ENCODE results near the gene ERCC6.

ERCC6 gene

DNA sequence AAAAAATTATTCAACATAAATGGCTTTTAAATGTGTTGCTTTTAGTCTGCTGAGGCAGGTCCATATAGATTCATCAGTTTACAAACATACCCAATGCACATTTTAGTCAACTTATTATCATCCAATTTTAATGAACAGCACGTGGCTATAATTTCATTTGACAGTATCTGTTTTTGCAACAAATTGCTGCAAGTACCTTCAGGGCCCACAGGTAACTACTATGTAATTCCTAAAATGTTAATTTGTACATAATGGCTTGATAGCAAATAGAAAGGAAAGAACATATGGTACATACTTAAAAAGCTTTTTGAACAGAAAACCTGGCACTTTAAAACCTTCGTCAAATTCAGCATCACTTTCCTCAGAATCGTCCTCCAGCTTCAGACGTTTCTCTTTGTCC is 33.3 kb downstream of the ERCC6 start:
- Histone ChIP-seq H3K36me3 (ENCODE audit: control insufficient read depth in 1 of 2, insufficient read depth in 2 of 2, low read length in 2 of 2) (peaks cover 0 to 5% of the 10 kb centered on the region in 2 donors), H3K9me3 (ENCODE audit: control insufficient read depth in 1 of 2, low read length in 2 of 2) (no peaks in the 10 kb centered on the region), H3K27ac (ENCODE audit: low read length) (no peak overlapping the region), H3K4me1 (ENCODE audit: control insufficient read depth in 1 of 2, insufficient read depth in 2 of 2, low read length in 2 of 2) (peaks cover 5 to 9% of the 10 kb centered on the region in 2 donors), H3K4me3 (ENCODE audit: low read depth in 1 of 2, low read length in 2 of 2) (no peak overlapping the region), H3K27me3 (ENCODE audit: low read depth, low read length) (no peaks in the 10 kb centered on the region)

DNA sequence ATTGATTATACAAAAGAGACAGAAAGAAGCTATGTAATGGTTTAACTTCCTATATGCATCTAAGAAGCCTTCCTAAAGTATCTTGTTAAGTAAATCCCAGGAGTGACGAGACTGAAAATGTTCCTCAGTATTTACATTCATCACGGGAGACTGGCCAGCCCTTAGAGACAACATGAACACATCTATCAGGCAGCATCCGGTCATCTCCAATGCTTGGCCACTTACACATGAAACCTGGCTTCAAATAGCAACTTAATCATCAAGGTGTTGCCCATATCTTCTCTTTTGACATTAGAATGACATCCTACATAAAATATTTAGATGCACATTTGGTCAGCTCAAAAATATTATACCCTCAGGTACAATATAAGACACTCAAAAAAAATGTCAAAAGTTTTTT is 33.8 kb downstream of the ERCC6 start:
- Histone ChIP-seq H3K27ac (ENCODE audit: low read length) (no peak overlapping the region), H3K36me3 (ENCODE audit: control insufficient read depth in 1 of 2, insufficient read depth in 2 of 2, low read length in 2 of 2) (peaks cover 0 to 5% of the 10 kb centered on the region in 2 donors), H3K4me3 (ENCODE audit: low read depth in 1 of 2, low read length in 2 of 2) (no peak overlapping the region), H3K4me1 (ENCODE audit: control insufficient read depth in 1 of 2, insufficient read depth in 2 of 2, low read length in 2 of 2) (peaks cover 5 to 9% of the 10 kb centered on the region in 2 donors), H3K27me3 (ENCODE audit: low read depth, low read length) (no peaks in the 10 kb centered on the region), H3K9me3 (ENCODE audit: control insufficient read depth in 1 of 2, low read length in 2 of 2) (no peaks in the 10 kb centered on the region)

DNA sequence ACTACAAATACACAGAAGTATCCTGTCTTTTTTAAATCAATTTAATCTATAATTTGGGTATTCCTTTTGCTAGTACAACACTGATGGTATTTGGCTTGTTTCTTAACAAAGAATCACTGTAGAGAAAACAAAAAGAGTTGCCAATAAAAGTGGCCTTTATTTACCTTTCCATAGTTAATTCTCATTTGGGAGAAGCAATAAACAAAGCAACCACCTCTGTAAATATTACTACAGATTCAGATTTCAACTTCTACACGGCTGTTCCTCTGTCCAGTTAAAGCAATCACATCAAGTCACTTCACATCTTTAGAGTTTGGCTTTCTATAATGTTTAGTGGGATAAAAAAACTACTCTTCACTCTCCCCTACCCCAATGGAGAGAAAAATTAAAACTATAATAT is 34.4 kb downstream of the ERCC6 start:
- peaks cover 0 to 5% of the 10 kb centered on the region in 2 donors for H3K36me3 ChIP-seq (ENCODE audit: control insufficient read depth in 1 of 2, insufficient read depth in 2 of 2, low read length in 2 of 2)
- peaks cover 5 to 9% of the 10 kb centered on the region in 2 donors for H3K4me1 ChIP-seq (ENCODE audit: control insufficient read depth in 1 of 2, insufficient read depth in 2 of 2, low read length in 2 of 2)
- H3K27ac ChIP-seq (ENCODE audit: low read length), result no peak overlapping the region
- H3K9me3 ChIP-seq (ENCODE audit: control insufficient read depth in 1 of 2, low read length in 2 of 2), result no peaks in the 10 kb centered on the region
- H3K27me3 ChIP-seq (ENCODE audit: low read depth, low read length), result no peaks in the 10 kb centered on the region
- no peak overlapping the region for H3K4me3 ChIP-seq (ENCODE audit: low read depth in 1 of 2, low read length in 2 of 2)

DNA sequence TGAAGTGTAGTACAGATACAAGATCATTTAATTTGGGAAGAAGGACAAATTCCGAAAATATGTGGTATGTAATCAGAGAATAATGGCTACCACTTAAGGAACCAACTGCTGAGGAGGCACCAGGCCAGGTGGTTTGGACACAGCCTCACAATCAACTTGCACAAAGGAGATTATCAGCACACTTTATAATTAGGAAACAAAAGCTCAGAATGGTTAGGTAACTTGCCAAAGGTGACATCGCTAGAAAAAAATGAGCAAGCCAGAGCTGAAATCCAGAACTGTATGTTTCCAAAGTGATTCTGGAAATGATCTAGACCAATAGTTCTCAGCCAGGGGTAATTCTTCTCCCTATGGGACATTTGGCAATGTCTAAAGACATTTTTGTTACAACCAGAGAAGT is 36.6 kb downstream of the ERCC6 start:
- no peak overlapping the region for H3K4me3 ChIP-seq (ENCODE audit: low read depth in 1 of 2, low read length in 2 of 2)
- no peaks in the 10 kb centered on the region for H3K9me3 ChIP-seq (ENCODE audit: control insufficient read depth in 1 of 2, low read length in 2 of 2)
- H3K27me3 ChIP-seq (ENCODE audit: low read depth, low read length), result no peaks in the 10 kb centered on the region
- H3K4me1 ChIP-seq (ENCODE audit: control insufficient read depth in 1 of 2, insufficient read depth in 2 of 2, low read length in 2 of 2), result no peaks in the 10 kb centered on the region
- no peak overlapping the region for H3K27ac ChIP-seq (ENCODE audit: low read length)
- H3K36me3 ChIP-seq (ENCODE audit: control insufficient read depth in 1 of 2, insufficient read depth in 2 of 2, low read length in 2 of 2), result peaks cover 0 to 16% of the 10 kb centered on the region in 2 donors

DNA sequence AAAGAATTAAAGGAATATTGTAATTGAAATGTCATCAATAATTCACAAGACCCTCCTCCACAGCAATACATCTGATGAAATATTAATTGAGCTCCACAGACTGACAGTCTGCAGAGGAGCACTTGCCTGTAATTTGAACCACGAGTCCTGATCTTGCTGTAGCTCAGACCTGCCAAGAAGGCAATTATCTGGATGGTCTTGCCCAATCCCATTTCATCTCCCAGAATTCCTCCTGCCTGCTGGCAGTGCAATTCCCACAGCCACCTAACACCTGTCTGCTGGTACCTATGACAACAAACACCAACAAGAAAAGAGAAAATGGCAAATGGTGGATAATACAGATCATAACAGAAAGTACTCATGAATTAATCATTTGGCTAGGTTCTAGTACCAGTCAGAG is 38.5 kb downstream of the ERCC6 start:
- peaks cover 0 to 11% of the 10 kb centered on the region in 2 donors for H3K36me3 ChIP-seq (ENCODE audit: control insufficient read depth in 1 of 2, insufficient read depth in 2 of 2, low read length in 2 of 2)
- H3K4me1 ChIP-seq (ENCODE audit: control insufficient read depth in 1 of 2, insufficient read depth in 2 of 2, low read length in 2 of 2), result no peaks in the 10 kb centered on the region

DNA sequence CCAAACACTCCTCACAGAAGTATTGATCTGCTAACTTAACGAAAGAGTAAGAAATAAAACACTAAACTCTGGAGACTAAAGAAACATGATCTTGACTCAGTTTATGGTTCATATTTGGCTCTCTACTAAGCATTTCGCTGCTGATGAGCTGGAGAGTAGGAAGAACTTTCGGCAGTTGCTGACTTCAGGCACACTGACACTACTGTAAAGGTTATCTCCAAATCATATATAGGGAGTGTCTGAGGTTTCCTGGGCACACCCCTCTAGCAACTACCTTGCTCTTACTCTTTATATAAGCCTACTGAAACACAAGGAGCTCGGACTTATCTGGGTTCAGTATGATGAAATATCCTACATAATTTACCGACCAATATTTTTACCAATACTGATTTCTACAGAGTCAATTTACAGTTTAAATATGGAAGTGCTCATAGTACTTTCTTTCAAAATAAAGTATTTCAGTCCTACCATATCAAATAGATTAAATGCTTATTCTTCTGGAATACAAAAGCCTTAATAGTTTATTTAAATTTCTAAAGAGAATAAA is 39.5 kb downstream of the ERCC6 start:
- H3K4me1 ChIP-seq (ENCODE audit: control insufficient read depth in 1 of 2, insufficient read depth in 2 of 2, low read length in 2 of 2), result no peaks in the 10 kb centered on the region
- H3K9me3 ChIP-seq (ENCODE audit: control insufficient read depth in 1 of 2, low read length in 2 of 2), result no peaks in the 10 kb centered on the region
- no peaks in the 10 kb centered on the region for H3K27me3 ChIP-seq (ENCODE audit: low read depth, low read length)
- no peak overlapping the region for H3K27ac ChIP-seq (ENCODE audit: low read length)
- no peak overlapping the region for H3K4me3 ChIP-seq (ENCODE audit: low read depth in 1 of 2, low read length in 2 of 2)
- peaks cover 0 to 11% of the 10 kb centered on the region in 2 donors for H3K36me3 ChIP-seq (ENCODE audit: control insufficient read depth in 1 of 2, insufficient read depth in 2 of 2, low read length in 2 of 2)

More for the DNA sequence above, 38.5 kb downstream of the ERCC6 start:
- no peaks in the 10 kb centered on the region for H3K27me3 ChIP-seq (ENCODE audit: low read depth, low read length)
- no peaks in the 10 kb centered on the region for H3K9me3 ChIP-seq (ENCODE audit: control insufficient read depth in 1 of 2, low read length in 2 of 2)
- no peak overlapping the region for H3K4me3 ChIP-seq (ENCODE audit: low read depth in 1 of 2, low read length in 2 of 2)
- H3K27ac ChIP-seq (ENCODE audit: low read length), result no peak overlapping the region

DNA sequence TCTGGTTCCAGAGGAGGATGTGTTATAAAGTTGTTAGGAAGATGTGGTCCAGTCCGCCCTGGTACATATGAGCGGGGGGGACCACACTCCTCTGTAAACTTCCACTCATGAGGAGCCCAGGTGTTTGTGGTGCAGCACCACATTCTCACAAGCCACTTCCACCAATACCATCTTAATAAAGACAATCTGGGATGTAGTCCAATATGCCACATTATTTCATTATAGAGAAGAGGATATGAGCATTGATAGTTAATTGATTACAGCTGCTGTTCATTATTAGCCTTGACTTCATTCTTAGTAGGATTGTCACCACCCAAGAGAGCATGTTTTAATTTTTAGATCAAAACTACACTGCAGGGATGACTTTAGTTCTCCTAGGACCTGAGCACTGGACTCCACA is 40.5 kb downstream of the ERCC6 start:
- Histone ChIP-seq H3K9me3 (ENCODE audit: control insufficient read depth in 1 of 2, low read length in 2 of 2) (no peaks in the 10 kb centered on the region), H3K27ac (ENCODE audit: low read length) (no peak overlapping the region)

DNA sequence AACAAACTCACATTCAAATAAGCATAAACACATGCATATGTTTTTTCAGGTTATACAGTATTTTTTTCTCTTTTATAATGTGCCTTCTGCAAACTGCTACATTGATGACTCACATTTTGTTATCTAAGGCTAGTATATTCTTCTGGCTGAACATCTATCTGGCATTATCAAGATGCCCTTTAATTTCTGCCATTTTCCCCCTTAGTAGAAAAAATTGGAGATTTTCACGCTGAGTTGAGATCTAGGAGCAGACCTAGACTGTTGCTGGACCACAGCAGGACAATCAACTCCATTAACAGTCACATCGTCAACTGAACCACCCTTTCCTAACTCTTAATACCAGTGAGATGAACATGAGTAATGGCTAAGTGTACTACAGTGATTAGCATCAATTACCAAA is 41.6 kb downstream of the ERCC6 start:
- no peak overlapping the region for H3K4me3 ChIP-seq (ENCODE audit: low read depth in 1 of 2, low read length in 2 of 2)
- no peaks in the 10 kb centered on the region for H3K4me1 ChIP-seq (ENCODE audit: control insufficient read depth in 1 of 2, insufficient read depth in 2 of 2, low read length in 2 of 2)
- no peaks in the 10 kb centered on the region for H3K27me3 ChIP-seq (ENCODE audit: low read depth, low read length)
- H3K36me3 ChIP-seq (ENCODE audit: control insufficient read depth in 1 of 2, insufficient read depth in 2 of 2, low read length in 2 of 2), result peaks cover 0 to 11% of the 10 kb centered on the region in 2 donors
- H3K27ac ChIP-seq (ENCODE audit: low read length), result no peak overlapping the region
- no peaks in the 10 kb centered on the region for H3K9me3 ChIP-seq (ENCODE audit: control insufficient read depth in 1 of 2, low read length in 2 of 2)

More for the DNA sequence above, 40.5 kb downstream of the ERCC6 start:
- no peak overlapping the region for H3K4me3 ChIP-seq (ENCODE audit: low read depth in 1 of 2, low read length in 2 of 2)
- H3K36me3 ChIP-seq (ENCODE audit: control insufficient read depth in 1 of 2, insufficient read depth in 2 of 2, low read length in 2 of 2), result peaks cover 0 to 11% of the 10 kb centered on the region in 2 donors
- H3K4me1 ChIP-seq (ENCODE audit: control insufficient read depth in 1 of 2, insufficient read depth in 2 of 2, low read length in 2 of 2), result no peaks in the 10 kb centered on the region
- no peaks in the 10 kb centered on the region for H3K27me3 ChIP-seq (ENCODE audit: low read depth, low read length)

DNA sequence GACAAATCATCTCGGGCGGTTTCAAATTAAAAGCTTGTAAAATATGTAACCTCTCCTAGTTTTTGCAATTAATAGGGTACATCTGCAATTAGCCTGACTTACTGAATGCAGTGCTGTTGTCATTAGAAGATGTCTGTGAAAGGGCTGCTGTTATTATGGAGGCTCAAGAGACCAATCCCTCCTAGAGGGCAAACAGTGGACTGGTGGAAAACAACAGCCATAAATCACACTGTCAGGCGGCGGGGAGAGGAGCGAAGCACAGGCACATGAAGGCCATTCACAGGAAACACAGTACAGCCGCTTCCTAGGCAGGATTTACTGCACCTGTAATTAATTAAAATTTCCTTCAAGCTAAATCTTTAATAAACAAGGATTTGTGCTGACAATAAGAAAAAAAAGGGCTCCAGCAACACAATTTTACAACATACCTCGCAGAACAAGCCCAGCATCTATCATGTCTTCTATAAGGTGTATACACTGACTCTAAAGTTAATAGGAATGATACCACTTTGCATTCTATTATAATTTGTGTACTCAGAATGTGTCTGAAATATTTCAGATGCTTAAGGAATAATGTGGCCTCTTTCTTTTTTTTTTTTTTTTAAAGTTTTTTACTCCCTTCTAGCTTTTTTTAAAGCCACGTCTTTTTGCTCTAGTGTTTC is 50.7 kb downstream of the ERCC6 start:
- peaks cover 2 to 11% of the 10 kb centered on the region in 2 donors for H3K36me3 ChIP-seq (ENCODE audit: control insufficient read depth in 1 of 2, insufficient read depth in 2 of 2, low read length in 2 of 2)
- H3K4me1 ChIP-seq (ENCODE audit: control insufficient read depth in 1 of 2, insufficient read depth in 2 of 2, low read length in 2 of 2), result no peaks in the 10 kb centered on the region
- no peaks in the 10 kb centered on the region for H3K27me3 ChIP-seq (ENCODE audit: low read depth, low read length)
- no peak overlapping the region for H3K27ac ChIP-seq (ENCODE audit: low read length)
- no peak overlapping the region for H3K4me3 ChIP-seq (ENCODE audit: low read depth in 1 of 2, low read length in 2 of 2)
- no peaks in the 10 kb centered on the region for H3K9me3 ChIP-seq (ENCODE audit: control insufficient read depth in 1 of 2, low read length in 2 of 2)

DNA sequence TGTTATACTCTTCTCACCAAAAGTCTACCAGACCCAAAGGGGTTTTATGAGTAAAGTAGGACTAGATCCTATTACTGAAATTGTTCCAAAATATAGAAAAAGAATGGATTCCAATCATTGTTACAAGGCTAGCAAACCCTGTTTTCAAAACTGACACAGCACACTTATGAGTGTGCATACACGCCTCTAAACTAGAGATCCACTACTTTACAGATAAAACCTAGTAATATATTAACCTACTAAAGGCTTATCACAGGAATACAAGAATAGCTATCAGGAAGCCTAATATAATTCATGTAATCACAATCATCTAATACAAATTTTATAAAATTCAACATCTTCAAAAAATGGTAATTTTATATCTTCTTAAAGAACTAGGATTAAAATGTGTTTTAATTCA is 52.2 kb downstream of the ERCC6 start:
- H3K27me3 ChIP-seq (ENCODE audit: low read depth, low read length), result no peaks in the 10 kb centered on the region
- peaks cover 13 to 16% of the 10 kb centered on the region in 2 donors for H3K36me3 ChIP-seq (ENCODE audit: control insufficient read depth in 1 of 2, insufficient read depth in 2 of 2, low read length in 2 of 2)
- H3K27ac ChIP-seq (ENCODE audit: low read length), result no peak overlapping the region
- H3K9me3 ChIP-seq (ENCODE audit: control insufficient read depth in 1 of 2, low read length in 2 of 2), result no peaks in the 10 kb centered on the region
- no peak overlapping the region for H3K4me3 ChIP-seq (ENCODE audit: low read depth in 1 of 2, low read length in 2 of 2)
- H3K4me1 ChIP-seq (ENCODE audit: control insufficient read depth in 1 of 2, insufficient read depth in 2 of 2, low read length in 2 of 2), result no peaks in the 10 kb centered on the region

DNA sequence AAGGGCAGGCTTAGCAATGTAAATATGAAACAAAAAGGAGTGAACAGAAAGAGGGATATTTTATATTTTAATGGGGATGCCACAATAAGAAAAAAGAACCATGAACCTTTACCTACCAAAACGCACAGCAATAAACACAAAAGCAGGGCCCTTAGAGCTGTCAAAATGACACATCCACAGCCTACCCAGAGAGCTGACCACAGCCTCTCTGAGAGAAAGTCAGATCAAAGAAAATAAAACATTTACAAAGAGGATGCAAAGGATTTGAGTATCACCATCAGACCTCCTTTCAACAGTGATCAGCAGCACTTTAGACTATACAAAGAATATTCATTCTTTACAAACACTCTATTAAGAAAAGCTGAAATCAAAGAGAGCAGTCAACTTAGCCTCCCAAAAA is 52.9 kb downstream of the ERCC6 start:
- Histone ChIP-seq H3K27me3 (ENCODE audit: low read depth, low read length) (no peaks in the 10 kb centered on the region), H3K9me3 (ENCODE audit: control insufficient read depth in 1 of 2, low read length in 2 of 2) (no peaks in the 10 kb centered on the region), H3K36me3 (ENCODE audit: control insufficient read depth in 1 of 2, insufficient read depth in 2 of 2, low read length in 2 of 2) (peaks cover 13 to 19% of the 10 kb centered on the region in 2 donors)

More for the DNA sequence above, 52.9 kb downstream of the ERCC6 start:
- H3K4me1 ChIP-seq (ENCODE audit: control insufficient read depth in 1 of 2, insufficient read depth in 2 of 2, low read length in 2 of 2), result no peaks in the 10 kb centered on the region
- H3K4me3 ChIP-seq (ENCODE audit: low read depth in 1 of 2, low read length in 2 of 2), result no peak overlapping the region
- H3K27ac ChIP-seq (ENCODE audit: low read length), result no peak overlapping the region

Data from muscle layer of duodenum (tissue), 2 donors.